ENCODE results near the gene IER5.
"Not testable (repeated sequence)": the region's sequence is repeated elsewhere in the genome, so short reads cannot be mapped to it uniquely, and the experiment has no call there.

IER5 gene

DNA sequence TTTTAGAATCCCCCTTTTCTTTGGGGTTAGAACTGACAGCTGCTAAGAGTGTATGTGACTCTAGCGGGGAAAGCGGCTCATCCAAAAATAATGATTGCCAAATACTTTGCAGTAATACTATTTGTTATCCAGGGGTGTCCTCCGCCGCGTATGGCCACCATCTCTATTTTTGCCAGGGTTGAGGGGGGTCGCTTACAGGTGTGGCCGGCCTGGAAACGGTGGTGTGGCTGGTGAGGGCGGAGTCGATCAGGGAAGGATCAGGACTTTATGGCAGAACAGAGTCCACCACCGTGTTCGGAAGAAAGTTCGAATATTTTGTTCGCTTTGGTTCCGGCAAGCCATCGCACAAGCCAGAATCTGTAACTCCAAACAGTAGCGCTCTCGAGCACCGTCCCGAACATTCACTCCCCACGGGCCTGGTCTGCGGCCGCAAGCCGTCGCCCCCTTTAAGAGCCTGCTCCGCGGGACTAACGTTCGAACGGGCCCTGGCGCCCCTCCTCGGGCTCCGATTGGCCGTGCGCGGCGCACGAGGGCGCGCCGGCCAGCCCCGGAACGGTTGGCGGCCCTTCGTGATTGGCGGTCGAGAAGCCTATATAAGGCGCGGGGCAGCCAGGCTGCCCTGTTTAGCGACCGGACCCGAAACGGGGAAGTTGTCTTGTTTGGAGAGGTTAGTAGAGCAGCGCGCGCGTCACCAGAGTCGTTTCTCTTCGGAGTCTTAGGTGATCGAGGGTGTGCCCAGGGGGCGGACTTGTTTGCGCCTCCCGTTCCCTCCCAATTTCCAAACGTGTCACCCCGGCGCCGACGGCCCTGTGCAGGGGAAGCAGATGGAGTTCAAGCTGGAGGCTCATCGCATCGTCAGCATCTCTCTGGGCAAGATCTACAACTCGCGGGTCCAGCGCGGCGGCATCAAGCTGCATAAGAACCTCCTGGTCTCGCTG lies at the start of gene IER5:
Gene IER5, plus strand, starts transcription at position 622 of the 938 bp plus-strand sequence. Its CDS starts 203 bp downstream, at position 825.
- DNase-seq, result peak; percentile 77 to 91

DNA sequence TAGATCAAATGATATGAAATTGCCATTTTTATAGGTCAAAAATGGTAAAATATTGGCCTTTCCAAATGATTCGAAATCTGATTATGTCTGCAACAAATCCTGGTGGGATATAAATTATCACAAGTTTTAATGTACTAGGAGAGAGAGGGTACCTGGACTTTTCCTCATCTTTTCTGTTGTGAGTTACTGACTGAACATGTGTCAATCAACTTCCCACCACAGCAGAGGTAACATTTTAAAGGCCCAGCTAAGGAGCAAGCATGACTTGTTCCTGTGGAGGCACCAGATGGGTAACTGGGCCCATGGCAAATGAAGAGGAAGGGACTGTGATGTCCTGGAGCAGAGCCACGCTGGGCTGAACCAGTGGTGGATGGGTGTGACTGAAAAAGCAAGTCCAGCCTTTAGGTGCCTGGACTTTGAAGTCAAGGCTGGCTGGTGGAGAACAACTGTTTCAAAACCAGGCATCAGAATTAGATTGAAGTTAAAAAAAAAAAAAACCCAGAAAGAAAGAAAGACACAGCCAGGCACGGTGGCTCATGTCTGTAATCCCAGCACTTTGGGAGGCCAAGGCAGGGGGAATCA lies 48.1 kb upstream of the IER5 start:
- DNase-seq, result no peak

DNA sequence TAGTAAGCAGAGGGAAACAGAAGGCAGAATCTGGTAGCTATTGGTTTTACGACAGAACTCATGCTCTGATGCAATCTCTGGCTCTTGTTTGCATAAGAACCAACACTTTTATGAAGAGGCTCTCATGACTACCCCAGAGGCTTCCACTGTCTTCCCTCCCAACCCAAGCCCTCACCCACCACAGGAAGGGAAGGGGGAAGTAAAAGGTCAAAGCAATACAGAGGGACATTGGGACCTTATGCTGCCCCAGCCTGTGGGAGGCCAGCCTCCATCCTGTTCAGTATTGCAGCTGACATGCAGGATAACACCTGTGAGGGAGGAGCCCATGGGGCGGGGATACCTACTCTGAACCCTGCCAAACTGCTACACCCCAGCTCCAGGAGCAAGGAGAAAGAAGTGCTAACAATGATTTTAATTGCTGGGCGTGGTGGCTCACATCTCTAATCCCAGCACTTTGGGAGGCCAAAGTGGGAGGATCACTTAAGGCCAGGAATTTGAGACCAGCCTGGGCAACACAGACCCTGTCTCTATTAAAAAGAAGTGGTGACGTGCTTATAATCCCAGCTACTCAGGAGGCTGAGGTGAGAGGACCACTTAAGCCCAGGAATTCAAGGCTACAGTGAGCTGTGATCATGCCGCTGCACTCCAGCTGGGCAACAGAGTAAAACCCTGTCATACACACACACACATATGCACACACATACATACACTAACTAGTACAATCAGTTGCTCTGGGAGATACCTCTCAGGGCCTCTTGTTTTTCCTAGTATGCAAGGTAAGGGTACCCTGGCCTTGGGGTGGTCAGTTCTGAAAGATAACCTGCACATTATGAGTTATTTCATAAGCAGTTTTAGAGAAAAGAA lies 45.2 kb upstream of the IER5 start:
- no peak for DNase-seq

DNA sequence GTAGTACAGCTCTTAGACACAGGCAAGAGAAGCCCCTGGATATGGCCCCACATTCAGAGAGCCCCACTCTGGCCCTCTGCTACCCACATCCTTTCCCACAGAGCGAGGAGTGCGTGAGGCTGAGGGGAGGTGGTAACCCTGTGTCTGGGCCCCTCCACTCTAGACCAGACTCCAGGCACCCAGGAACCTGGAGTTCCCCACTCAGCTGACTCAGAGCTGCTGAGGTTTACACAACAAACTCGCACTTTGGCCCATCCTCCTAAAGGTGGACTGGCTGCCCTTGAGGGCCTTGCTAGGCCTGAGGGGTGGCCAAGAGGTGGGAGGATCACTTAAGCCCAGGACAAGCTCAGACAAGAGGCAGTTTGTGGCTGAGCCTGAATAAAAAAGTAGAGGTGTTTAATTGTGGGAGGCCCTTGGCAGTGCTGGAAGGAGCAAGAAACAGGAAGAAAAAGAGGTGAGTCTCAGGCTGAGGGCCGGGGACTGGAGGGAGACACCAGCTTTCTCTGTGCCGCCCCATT lies 44.0 kb upstream of the IER5 start:
- DNase-seq, result no peak

DNA sequence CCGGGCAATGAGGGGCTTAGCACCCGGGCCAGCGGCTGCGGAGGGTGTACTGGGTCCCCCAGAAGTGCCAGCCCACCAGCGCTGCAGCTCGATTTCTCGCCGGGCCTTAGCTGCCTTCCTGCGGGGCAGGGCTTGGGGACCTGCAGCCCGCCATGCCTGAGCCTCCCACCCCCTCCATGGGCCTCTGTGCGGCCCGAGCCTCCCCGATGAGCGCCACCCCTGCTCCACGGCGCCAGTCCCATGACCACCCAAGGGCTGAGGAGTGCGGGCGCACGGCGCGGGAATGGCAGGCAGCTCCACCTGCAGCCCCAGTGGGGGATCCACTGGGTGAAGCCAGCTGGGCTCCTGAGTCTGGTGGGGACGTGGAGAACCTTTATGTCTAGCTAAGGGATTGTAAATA lies 42.6 kb upstream of the IER5 start:
- not testable (repeated sequence) for DNase-seq

DNA sequence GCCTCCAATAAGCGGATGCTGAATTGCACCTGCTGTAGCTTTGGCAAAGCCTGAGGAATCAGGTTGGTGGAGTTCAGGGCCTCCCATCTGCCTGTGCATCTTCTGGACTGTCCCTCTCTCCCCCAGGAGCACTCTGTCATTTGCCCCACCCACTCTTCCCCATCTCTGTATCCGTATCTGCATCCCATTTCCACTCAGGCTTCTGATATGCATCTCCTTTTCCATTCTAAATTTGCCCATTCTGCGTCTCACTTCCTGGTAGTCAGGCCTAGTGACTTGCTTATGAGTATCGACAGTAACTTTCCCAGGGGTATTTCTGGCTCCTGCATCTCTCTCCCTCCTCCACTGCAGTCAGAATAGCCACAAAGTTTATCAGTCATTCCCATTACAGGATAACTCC lies 39.1 kb upstream of the IER5 start:
- no peak for DNase-seq

DNA sequence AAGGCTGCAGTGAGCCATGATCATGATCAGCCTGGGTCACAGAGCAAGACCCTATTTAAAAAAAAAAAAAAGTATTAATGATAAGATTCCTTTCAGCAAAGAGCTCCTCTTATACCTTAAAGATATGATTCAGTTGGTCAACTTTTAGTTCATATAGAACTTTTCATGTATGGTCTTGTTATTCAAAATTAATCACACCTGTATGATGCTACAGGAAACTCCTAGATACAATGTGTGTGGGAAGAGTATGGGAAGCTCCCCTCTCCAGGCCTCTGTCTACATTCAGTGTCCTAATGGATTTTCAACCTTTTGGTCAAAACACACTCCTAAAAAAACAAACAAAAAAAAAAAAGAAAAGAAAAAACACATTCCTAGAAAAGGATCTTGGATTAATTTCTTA lies 37.6 kb upstream of the IER5 start:
- no peak for DNase-seq

DNA sequence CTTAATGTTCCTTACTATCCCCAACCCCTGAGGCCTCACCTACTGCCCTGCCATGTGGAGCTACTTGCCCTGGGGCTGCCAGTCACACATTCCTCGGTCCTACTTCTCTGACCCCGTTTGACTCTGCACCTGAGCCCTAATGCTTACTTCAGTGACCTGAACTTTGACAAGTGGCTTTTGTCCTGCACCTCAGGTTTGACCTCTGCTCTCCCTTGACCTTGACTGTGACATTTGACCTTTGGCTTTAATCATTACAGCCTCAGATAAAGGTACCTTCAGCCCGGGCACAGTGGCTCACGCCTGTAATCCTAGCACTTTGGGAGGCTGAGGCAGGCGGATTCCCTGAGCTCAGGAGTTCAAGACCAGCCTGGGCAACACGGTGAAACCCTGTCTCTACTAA lies 31.9 kb upstream of the IER5 start:
- DNase-seq, result no peak

DNA sequence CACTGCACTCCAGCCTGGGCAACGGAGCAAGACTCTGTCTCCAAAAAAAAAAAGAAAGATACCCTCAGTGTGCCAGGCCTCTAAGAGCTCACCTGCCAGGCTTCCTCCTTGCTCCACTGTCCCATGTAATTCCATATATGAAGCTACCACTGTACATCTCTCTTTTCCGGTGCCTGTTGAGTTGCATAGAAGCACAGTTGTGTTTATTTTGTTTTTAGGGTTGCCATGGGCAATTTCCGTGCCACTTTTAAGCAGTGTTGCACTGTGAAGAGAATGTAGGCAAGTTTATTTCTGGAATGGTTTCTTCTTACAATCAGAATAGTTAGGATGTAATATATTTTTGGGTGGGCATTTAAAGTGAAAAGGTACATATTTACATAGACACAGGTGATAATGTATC lies 31.4 kb upstream of the IER5 start:
- DNase-seq, result no peak

DNA sequence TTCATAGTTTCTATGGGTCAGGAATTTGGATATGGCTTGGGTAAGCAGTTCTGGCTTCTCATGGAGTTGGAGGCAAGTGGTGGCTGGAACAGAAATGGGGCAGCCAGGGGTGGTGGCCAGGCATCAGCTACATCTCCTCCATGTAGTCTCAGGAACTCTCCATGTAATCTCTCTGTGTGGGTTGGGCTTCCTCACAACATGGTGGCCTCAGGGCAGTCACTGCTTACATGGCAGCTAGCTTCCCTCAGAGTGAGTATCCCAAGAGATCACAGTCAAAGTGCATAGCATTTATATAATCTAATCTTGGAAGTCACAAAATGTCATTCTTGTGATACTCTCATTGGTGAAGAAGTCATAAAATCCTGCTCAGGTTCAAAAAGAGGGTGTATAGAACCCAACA lies 29.1 kb upstream of the IER5 start:
- no peak for DNase-seq

DNA sequence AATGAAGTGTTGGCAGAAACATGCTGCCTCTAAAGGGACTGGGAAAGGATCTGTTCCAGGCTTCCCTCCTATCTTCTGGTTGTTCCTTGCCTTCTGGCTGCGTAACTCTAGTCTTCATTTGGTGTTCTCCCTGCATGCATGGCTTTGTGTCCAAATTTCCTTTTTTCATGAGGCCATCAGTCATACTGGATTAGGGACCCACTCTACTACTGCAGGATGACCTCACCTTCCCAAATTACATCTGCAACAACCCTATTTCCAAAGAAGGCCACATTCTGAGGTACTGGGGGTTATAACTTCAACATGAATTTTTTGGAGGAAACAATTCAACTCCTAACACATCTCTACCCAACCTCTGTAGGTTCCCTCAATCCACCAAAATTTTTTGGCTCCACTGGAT lies 28.4 kb upstream of the IER5 start:
- DNase-seq, result no peak

DNA sequence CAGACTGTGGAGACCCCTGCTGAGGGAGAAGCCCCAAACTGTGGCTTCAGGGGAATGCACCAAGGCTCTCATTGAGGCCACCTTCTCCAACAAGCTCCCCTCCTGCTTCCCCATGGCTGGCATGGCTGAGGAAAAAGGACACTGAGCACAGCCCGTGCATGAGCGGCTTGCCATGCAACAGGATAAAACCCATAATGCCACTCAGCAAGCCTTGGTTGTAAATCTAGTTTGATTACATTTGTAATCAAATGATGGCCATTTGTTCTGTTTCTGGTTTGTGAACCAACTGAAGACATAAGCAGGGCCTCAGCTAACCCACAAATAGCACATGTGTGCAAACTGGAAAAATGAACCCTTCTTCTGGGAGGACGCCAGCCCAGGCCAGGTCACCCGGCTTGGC lies 27.6 kb upstream of the IER5 start:
- DNase-seq, result not testable (repeated sequence)

DNA sequence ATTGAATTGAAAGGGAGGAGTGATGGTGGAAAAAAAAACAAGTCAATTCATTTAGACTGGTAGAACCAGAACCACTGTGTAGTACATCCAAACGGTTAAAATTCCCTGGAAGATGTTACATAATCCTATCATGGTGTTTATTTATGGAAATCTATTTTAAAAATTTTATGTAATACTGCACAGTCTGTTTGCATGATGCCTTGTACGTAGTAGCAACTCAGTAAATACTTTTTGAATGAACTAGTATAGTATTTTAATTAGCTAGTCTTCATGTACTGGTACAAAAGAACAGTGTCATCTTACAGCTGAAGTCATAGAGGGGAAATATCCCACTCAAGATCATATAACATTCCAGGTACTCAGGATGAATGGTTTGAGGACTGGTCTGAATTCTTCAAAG lies 27.0 kb upstream of the IER5 start:
- DNase-seq, result no peak

DNA sequence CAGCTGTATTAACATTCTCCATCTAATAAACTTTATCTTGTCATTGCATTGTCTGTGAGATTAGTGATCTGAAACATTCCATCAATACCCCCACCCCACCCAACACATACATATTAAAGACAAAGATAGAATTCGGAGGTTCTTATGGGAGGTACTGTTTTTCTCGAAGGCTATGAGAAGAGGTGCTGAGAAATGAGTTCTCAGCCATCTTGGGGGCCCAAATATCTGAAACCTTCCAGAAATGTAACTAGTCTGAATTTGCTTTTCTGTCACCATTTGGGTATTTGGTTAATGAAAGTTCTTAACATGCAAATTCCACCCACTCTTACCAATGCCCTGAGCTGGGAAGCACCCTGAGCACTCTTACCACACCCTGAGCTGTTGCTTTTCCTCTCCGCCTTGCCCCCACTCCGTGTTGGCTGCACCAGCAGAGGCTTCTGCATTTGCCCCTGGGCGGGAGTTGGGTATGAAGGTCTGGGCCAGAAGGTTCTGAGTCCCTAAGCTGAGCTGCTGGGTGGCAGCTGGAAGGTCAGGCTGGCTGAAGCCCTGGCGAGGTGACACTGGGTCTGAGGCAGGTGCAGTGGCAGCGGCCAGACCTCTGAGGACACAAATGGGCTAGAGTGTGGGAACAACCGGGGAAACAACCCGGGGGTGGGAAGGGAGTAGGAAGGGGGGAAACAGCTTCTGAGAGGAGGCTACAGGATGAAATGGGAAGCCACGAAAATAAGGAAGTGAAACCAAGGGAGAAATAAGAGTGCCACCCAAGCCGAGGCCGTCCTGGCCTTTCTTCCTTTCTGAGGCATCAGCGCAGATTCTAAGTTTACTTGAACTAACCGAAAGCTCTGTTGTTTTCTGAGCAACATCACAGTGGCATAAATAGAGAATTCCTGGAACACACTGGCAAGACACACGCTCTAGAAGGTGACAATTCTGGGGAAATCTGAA lies 26.3 kb upstream of the IER5 start:
- no peak for DNase-seq

DNA sequence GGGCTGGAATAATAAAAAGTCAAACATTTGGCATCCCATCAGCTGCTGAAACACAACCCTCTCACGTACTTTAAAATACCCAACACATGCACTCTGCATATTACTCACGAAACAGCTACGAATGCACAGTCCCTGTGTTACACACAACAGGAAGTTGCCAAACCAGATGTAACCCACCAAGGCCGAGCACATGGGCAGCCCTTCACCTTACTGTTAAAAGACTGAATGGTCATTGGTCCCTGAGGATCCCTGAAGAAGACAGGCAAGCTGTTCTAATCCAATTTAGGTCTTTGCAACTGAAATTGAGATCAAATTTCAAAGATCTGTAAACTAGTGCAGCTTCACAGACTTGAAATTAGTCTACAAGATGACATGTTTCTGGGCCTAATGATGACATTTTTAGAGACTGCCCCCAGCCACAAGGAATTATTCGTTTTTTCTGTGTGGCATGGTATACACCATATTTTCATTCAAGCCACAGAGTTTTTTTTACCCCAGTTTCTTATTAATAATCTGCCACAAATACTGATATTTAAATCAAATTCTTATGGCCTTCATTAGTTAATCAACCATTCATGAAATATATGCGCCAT lies 25.6 kb upstream of the IER5 start:
- no peak for DNase-seq

DNA sequence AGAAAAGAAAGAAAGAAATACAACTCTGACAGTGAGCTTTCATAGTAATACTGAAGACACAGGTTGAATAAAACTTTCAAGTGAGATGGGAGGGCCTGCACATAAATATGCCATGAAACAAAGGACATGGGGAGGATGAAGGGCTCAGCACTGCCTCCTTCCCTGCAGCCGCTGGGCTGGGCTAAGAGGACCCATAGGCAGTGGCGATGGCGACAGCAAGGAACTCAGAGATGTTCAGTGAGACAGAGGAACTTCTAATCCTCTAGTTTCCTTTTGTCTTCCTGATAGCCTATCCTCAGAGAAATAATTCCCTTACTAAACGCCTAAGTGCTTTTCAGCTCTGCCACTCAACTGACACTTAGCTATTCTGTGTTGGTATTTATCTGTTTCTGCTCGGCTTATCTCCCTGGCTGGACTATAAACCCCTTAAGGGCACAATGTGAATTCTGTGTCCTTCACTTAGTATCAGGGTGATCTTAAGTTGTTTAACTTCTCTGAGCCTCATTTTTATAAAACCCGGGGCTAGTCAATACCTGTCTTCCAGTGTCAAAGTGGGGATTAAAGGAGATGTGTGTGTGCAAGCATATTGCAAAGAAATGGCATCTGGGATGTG lies 24.4 kb upstream of the IER5 start:
- DNase-seq, result no peak

DNA sequence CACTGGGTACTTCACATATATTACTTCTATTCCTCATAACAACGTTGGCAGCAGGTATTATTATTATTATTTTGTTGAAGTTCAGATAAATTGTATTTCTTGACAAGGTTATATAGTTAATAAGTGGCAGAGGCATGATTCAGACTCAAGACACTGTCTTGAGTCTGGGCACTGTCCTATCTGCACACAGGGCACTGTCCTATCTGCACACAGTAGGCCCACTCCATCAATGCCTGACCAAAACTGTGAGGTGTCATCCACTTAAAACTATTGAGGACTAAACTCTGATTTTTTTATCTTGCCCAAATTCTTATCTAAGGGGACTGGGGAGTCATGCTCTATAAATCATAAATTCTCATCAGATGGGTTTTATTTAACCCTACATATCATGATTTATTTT lies 23.8 kb upstream of the IER5 start:
- no peak for DNase-seq

DNA sequence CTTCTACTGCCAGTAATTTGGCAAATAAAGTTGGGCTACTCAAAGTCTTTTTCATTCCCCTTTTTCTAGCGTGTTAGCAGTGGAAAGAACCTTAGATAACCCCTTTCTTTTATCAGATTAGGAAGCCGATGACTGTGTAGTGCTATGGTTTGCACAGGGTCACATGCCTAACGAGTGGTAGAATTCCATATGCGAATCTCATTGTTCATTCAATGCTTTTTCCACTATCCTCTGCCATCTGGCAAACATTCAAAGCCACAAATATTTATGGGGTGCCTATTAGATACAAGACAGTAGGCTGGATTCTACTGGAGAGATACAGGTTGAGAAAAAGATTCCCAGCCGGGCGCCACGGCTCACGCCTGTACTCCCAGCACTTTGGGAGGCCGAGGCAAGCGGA lies 14.9 kb upstream of the IER5 start:
- DNase-seq, result no peak

DNA sequence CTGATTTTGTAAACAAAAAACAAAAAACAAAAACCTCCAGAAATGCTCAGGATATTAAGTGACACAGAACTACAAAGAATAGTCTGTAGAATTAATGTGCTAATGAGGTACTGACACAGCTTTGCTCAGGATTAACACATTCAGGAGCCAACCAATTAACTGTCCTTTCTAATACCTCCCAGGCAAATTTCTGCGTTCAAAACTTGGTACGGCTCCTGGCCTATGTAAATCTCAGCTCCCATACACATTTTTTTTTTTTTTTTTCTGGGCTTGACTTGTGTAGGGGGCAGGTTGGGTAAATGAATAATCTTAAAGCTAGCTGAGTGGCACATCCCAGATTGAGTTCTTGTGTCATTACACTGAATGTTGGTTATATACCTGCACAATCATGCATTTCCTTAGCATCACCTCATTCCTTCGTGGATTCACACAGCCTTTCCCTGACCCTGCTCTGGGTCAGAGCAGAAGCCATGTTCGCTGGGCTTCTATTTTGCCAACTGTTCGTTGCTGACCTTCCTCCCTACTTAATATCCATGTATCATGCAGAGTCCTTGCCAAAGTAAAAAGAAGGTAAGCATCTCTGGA lies 12.6 kb upstream of the IER5 start:
- no peak for DNase-seq

DNA sequence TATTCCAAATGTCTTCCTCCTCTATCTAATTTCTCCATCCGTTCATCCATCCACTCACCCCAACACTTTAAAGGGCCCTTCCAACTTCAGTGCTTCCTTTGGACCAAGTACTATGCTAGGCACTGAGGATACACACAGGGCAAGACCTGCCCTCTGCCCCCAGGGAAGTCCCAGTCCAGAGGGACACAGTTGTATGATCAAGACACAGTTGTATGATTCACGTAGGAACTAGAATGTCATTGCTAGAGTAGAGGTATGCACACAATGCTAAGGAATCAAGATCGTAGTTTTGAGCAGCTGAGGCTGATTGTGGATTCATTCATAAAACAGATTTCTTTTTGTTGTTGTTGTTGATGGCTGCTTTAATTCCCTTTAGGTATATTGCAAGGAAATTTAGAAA lies 11.6 kb upstream of the IER5 start:
- DNase-seq, result no peak

Measured in SW 1271 (cell line).